ENCODE measurements around the gene LYPD1.

- no peak for TF ChIP-seq BHLHE40 (IDR thresholded peaks at IDR 0.05; ENCODE audit: low read depth, low read length)
- no peak for TF ChIP-seq USF2 (IDR thresholded peaks at IDR 0.05; ENCODE audit: low read depth, low read length)
- no peak for TF ChIP-seq CTCF (conservative IDR thresholded peaks at IDR 0.05; ENCODE audit: low read depth, low read length)
- no peak for TF ChIP-seq NFE2L2 (IDR thresholded peaks at IDR 0.05; ENCODE audit: low read depth, low read length)
- no peak for TF ChIP-seq RAD21 (IDR thresholded peaks at IDR 0.05; ENCODE audit: low read length)
- no peak for TF ChIP-seq MAZ (IDR thresholded peaks at IDR 0.05; ENCODE audit: borderline replicate concordance, low read depth, low read length)
- TF ChIP-seq POLR2A (IDR thresholded peaks at IDR 0.05; ENCODE audit: low read depth, low read length) = no peak
Observed at GRCh38 chr2:132617989-132618388, 52.0 kb downstream of the LYPD1 start.

All from IMR-90 (cell line).